Esophagus squamous epithelium (tissue), 4 donors: Measurements from ENCODE around the gene MTMR3.

Experiments used
- POLR2A ChIP-seq, 4 donors: fragments of 450-650 bp; IDR thresholded peaks; one replicate each; pipeline ENCODE4 v1.6.1; 2017; ENCODE audit warnings: antibody characterized with exemption in 4 of 4, mild to moderate bottlenecking in 4 of 4, moderate library complexity in 3 of 4
- TF ChIP-seq, protein P1 (sequence below), 6 experiments: fragments of 450-650 bp in 4 of 6; fragments of 200-600 bp in 2 of 6; sonication (generic) in 2 of 6; IDR thresholded peaks; one replicate each; pipeline ENCODE4 v1.5.1; 2016 to 2019; ENCODE audit warnings: antibody characterized with exemption in 6 of 6, mild to moderate bottlenecking in 4 of 6, moderate library complexity in 4 of 6

DNA sequence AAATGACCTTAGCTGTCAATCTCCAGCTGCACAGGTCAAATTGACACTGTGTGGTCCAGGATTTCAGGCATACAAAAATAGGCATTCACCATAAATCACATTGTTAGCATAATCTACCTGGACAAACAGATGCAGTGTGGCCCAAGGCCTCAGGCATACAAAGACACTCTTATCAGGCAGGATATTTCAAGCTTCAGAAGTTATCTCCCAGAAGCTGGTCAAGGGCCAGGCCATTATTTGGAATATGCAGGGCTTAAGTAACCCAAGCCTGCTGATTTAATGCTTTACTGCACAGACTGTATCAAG, 171.7 kb downstream of the MTMR3 start:
- TF ChIP-seq, protein P1, sequence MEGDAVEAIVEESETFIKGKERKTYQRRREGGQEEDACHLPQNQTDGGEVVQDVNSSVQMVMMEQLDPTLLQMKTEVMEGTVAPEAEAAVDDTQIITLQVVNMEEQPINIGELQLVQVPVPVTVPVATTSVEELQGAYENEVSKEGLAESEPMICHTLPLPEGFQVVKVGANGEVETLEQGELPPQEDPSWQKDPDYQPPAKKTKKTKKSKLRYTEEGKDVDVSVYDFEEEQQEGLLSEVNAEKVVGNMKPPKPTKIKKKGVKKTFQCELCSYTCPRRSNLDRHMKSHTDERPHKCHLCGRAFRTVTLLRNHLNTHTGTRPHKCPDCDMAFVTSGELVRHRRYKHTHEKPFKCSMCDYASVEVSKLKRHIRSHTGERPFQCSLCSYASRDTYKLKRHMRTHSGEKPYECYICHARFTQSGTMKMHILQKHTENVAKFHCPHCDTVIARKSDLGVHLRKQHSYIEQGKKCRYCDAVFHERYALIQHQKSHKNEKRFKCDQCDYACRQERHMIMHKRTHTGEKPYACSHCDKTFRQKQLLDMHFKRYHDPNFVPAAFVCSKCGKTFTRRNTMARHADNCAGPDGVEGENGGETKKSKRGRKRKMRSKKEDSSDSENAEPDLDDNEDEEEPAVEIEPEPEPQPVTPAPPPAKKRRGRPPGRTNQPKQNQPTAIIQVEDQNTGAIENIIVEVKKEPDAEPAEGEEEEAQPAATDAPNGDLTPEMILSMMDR (IDR thresholded peaks at IDR 0.05): no peak
- no peak for TF ChIP-seq POLR2A (IDR thresholded peaks at IDR 0.05)
